Measurements from ENCODE around the gene CARS1.

Gene CARS1

DNA sequence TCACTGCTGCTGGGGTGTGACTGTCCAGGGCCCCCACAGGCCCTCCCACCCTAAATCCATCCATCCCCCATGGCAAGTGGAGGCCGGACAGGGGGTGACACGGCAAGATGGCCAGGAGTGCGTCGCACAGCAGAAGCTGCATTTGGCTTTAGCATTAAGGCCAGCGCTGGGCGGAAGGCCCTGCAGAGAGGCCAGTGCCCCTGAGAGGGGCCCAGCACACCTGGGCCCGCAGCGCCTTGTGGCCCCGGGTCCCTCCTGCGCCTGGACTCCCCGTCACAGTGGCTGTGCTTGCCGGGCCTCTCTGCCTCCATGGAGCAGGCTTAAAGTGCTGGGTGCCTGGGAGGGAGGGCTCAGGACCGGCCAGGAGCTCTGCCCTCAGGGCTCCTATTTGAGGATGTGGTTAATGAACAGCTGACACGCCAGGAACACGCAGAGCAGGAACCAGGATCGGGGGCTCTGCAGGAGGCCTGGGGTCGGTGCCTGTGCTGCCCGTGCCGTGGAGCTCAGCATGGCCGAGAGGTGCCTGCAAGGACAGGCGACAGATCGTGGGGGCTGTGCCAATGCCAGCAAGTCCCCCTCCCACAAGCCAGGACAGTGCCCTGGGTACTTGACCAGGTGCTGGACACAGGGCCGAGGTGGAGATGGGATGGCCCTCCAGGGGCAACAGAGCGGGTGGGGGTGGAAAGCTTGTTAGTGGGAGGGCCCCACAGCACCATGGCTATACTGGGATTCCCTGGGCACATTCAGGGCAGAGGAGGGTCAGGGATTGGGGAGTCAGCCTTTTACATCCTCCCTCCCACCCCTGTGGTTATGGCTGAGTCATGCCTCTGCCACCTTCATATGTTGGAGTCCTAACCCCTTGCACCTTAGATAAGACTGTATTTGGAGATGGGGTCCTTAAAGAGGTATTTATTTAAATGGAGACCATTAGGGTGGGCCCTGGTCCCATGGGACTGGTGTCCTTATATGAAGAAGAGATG is 30.9 kb upstream of the CARS1 start:
- Histone ChIP-seq H2AFZ (ENCODE audit: low read length) (no peak overlapping the region), H3K4me3 (ENCODE audit: low read length, poor library complexity, severe bottlenecking) (no peak overlapping the region), H3K9ac (ENCODE audit: low read depth, low read length, poor library complexity, severe bottlenecking) (no peak overlapping the region)

DNA sequence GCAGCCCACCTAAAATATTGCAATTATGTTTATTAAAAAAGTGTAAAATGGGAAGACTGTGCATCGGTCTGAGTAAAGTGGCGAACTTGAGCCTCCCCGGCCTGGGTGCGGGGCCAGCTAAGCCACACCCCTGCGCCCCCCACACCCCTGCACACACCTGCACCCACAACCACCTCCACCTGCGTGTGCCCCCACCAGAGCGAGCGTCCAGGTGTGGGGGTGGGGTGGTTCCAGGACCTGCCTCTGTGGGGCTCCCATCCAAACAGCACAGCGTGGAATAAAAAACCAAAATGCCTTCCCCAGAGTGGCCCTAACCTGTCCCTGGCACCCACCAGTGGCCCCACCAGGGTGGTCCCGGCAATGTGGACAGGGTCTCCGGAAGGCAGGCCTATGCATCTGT is 30.1 kb upstream of the CARS1 start:
- H3K36me3 ChIP-seq (ENCODE audit: insufficient read depth, low read length) = no peaks in the 10 kb centered on the region
- no peaks in the 10 kb centered on the region for H3K79me2 ChIP-seq (ENCODE audit: insufficient read depth, low read length)
- H2AFZ ChIP-seq (ENCODE audit: low read length) = no peak overlapping the region
- no peak overlapping the region for H3K4me2 ChIP-seq (ENCODE audit: low read depth, low read length, poor library complexity, severe bottlenecking)
- no peak overlapping the region for H3K4me3 ChIP-seq (ENCODE audit: low read length, poor library complexity, severe bottlenecking)
- no peaks in the 10 kb centered on the region for H3K9me3 ChIP-seq (ENCODE audit: insufficient read depth, low read depth, low read length)
- H3K27me3 ChIP-seq (ENCODE audit: insufficient read depth, low read length, poor library complexity, severe bottlenecking) = no peaks in the 10 kb centered on the region
- no peaks in the 10 kb centered on the region for H3K9me2 ChIP-seq (replicated peaks; ENCODE audit: low read depth, low read length)
- no peaks in the 10 kb centered on the region for H3F3A ChIP-seq (ENCODE audit: low read depth)
- no peak overlapping the region for H3K9ac ChIP-seq (ENCODE audit: low read depth, low read length, poor library complexity, severe bottlenecking)
- no peaks in the 10 kb centered on the region for H4K20me1 ChIP-seq (ENCODE audit: insufficient read depth, low read length, poor library complexity, severe bottlenecking)
- no peak for TF ChIP-seq EZH2phosphoT487 (IDR thresholded peaks at IDR 0.05; ENCODE audit: borderline replicate concordance)
- TF ChIP-seq, protein P1, sequence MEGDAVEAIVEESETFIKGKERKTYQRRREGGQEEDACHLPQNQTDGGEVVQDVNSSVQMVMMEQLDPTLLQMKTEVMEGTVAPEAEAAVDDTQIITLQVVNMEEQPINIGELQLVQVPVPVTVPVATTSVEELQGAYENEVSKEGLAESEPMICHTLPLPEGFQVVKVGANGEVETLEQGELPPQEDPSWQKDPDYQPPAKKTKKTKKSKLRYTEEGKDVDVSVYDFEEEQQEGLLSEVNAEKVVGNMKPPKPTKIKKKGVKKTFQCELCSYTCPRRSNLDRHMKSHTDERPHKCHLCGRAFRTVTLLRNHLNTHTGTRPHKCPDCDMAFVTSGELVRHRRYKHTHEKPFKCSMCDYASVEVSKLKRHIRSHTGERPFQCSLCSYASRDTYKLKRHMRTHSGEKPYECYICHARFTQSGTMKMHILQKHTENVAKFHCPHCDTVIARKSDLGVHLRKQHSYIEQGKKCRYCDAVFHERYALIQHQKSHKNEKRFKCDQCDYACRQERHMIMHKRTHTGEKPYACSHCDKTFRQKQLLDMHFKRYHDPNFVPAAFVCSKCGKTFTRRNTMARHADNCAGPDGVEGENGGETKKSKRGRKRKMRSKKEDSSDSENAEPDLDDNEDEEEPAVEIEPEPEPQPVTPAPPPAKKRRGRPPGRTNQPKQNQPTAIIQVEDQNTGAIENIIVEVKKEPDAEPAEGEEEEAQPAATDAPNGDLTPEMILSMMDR (conservative IDR thresholded peaks at IDR 0.05; ENCODE audit: low read length) = no peak
- H3K4me1 ChIP-seq (ENCODE audit: insufficient read depth, low read length, poor library complexity, severe bottlenecking) = no peaks in the 10 kb centered on the region

More for the DNA sequence above, 30.9 kb upstream of the CARS1 start:
- Histone ChIP-seq H3K4me2 (ENCODE audit: low read depth, low read length, poor library complexity, severe bottlenecking) (no peak overlapping the region), H3F3A (ENCODE audit: low read depth) (no peaks in the 10 kb centered on the region), H4K20me1 (ENCODE audit: insufficient read depth, low read length, poor library complexity, severe bottlenecking) (no peaks in the 10 kb centered on the region), H3K79me2 (ENCODE audit: insufficient read depth, low read length) (no peaks in the 10 kb centered on the region), H3K4me1 (ENCODE audit: insufficient read depth, low read length, poor library complexity, severe bottlenecking) (no peaks in the 10 kb centered on the region), H3K27me3 (ENCODE audit: insufficient read depth, low read length, poor library complexity, severe bottlenecking) (no peaks in the 10 kb centered on the region), H3K36me3 (ENCODE audit: insufficient read depth, low read length) (no peaks in the 10 kb centered on the region), H3K9me2 (replicated peaks; ENCODE audit: low read depth, low read length) (no peaks in the 10 kb centered on the region), H3K9me3 (ENCODE audit: insufficient read depth, low read depth, low read length) (no peaks in the 10 kb centered on the region)
- no peak for TF ChIP-seq EZH2phosphoT487 (IDR thresholded peaks at IDR 0.05; ENCODE audit: borderline replicate concordance)
- TF ChIP-seq, protein P1 (conservative IDR thresholded peaks at IDR 0.05; ENCODE audit: low read length) = no peak

DNA sequence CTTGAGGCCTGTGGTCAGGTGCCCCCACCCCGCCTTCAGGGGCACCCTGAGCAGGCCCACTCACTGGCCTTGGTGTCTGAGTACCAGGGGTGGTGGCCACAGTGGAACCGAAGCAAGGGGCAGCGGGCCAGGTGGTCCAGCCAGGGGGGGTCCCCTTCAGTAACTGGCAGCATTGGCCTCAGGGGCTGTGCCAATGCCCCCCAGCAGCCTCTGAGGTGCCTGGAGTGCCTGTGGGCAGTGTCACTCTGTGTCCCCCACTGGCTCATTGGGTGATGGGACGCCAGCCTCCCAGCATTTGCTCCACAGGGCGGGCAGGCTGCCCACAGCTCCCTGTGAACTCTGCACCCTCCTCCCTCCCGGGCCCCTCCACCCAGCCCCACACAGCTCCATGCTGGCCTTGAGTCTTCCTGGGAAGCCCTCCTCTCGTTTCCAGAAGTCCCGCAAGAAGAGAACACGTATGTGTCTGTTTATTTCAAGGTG is 29.5 kb upstream of the CARS1 start:
- H3K4me1 ChIP-seq (ENCODE audit: insufficient read depth, low read length, poor library complexity, severe bottlenecking) = no peaks in the 10 kb centered on the region
- H3K36me3 ChIP-seq (ENCODE audit: insufficient read depth, low read length) = no peaks in the 10 kb centered on the region
- no peaks in the 10 kb centered on the region for H3K9me3 ChIP-seq (ENCODE audit: insufficient read depth, low read depth, low read length)
- TF ChIP-seq, protein P1 (conservative IDR thresholded peaks at IDR 0.05; ENCODE audit: low read length) = no peak
- TF ChIP-seq EZH2phosphoT487 (IDR thresholded peaks at IDR 0.05; ENCODE audit: borderline replicate concordance) = no peak
- H4K20me1 ChIP-seq (ENCODE audit: insufficient read depth, low read length, poor library complexity, severe bottlenecking) = no peaks in the 10 kb centered on the region
- no peaks in the 10 kb centered on the region for H3F3A ChIP-seq (ENCODE audit: low read depth)
- H3K4me3 ChIP-seq (ENCODE audit: low read length, poor library complexity, severe bottlenecking) = no peak overlapping the region
- no peaks in the 10 kb centered on the region for H3K79me2 ChIP-seq (ENCODE audit: insufficient read depth, low read length)
- no peak overlapping the region for H3K4me2 ChIP-seq (ENCODE audit: low read depth, low read length, poor library complexity, severe bottlenecking)
- H3K27me3 ChIP-seq (ENCODE audit: insufficient read depth, low read length, poor library complexity, severe bottlenecking) = no peaks in the 10 kb centered on the region
- H3K9me2 ChIP-seq (replicated peaks; ENCODE audit: low read depth, low read length) = no peaks in the 10 kb centered on the region
- H3K9ac ChIP-seq (ENCODE audit: low read depth, low read length, poor library complexity, severe bottlenecking) = no peak overlapping the region
- no peak overlapping the region for H2AFZ ChIP-seq (ENCODE audit: low read length)
